Lower leg skin (tissue), 4 donors: Measurements from ENCODE around the gene IPO11. TPM values are rescaled to one million over a fixed set of nuclear protein-coding genes. Genes with fewer than 3 reads are reported as not detected.
"Not testable (repeated sequence)": the region's sequence is repeated elsewhere in the genome, so short reads cannot be mapped to it uniquely, and the experiment has no call there.

ENCODE experiments used
- DNase-seq, 2 donors: peaks; one replicate each; pipeline ENCODE4 v3.0.0-alpha.2; 2019; ENCODE audit warnings: low spot score in 2 of 2
- H3K4me3 ChIP-seq: fragments of 200-600 bp; sonication (generic); 2 replicates; pipeline ENCODE4 v1.5.1; 2017; ENCODE audit warnings: mild to moderate bottlenecking, low read depth; ENCODE audit not compliant: poor library complexity, severe bottlenecking
- CTCF ChIP-seq, 3 donors: fragments of 450-650 bp; IDR thresholded peaks; one replicate each; pipeline ENCODE4 v1.5.1; 2016; ENCODE audit warnings: antibody characterized with exemption in 3 of 3, mild to moderate bottlenecking in 3 of 3, moderate library complexity in 2 of 3
- POLR2A ChIP-seq, 2 donors: fragments of 450-650 bp; IDR thresholded peaks; one replicate each; pipeline ENCODE4 v1.6.1; 2016 to 2017; ENCODE audit warnings: antibody characterized with exemption in 2 of 2, mild to moderate bottlenecking in 1 of 2, moderate library complexity in 1 of 2
- WGBS, 2 donors: methylation state at CpG; one replicate each; pipeline ENCODE4 v1.1.5; 2018; 5-methylcytosine and 5-hydroxymethylcytosine counted together
- intact Hi-C: fragments of 100-400 bp; cut with DNase I; formaldehyde crosslinking; loops from one replicate; pipeline ENCODE4 v1.15.0; 2023; ENCODE audit warnings: low total_unique reads
- total RNA-seq, 4 donors: library from RNA; depleted of rRNA; stranded (reverse); fragments of >200 nt; gene quantifications; one replicate each; pipeline ENCODE4 v1.1.0, GENCODE V29; 2016

IPO11 gene
- total RNA-seq, 4 donors from 2014 or later = 12.9 to 21.8 (median 15.2) TPM

- WGBS, 2 donors = 92 to 98% methylated on average over 4 of the region's 4 CpGs
- H3K4me3 ChIP-seq = no peak overlapping the region
- intact Hi-C loops = no loop called here
- no peak for DNase-seq
- TF ChIP-seq CTCF (IDR thresholded peaks at IDR 0.05) = no peak
- TF ChIP-seq POLR2A (IDR thresholded peaks at IDR 0.05) = no peak
Measured at GRCh38 chr5:62499756-62500155, 87.2 kb downstream of the IPO11 start.

GRCh38 chr5:62502456-62503101 lies 90.0 kb downstream of the IPO11 start:
- no peak for TF ChIP-seq POLR2A (IDR thresholded peaks at IDR 0.05)
- no peak for TF ChIP-seq CTCF (IDR thresholded peaks at IDR 0.05)
- WGBS, 2 donors = 96% methylated on average over 10 of the region's 10 CpGs
- intact Hi-C loops = no loop called here

GRCh38 chr5:62504129-62504528 lies 91.6 kb downstream of the IPO11 start:
- H3K4me3 ChIP-seq = no peak overlapping the region
- TF ChIP-seq POLR2A (IDR thresholded peaks at IDR 0.05) = no peak
- no peak for TF ChIP-seq CTCF (IDR thresholded peaks at IDR 0.05)
- intact Hi-C loops = no loop called here
- DNase-seq = no peak

More at GRCh38 chr5:62502456-62503101, 90.0 kb downstream of the IPO11 start:
- DNase-seq = no peak
- H3K4me3 ChIP-seq = no peak overlapping the region

- 89 to 90% methylated on average over 5 of the region's 5 CpGs for WGBS, 2 donors
- intact Hi-C loops = no loop called here
- DNase-seq = no peak
- TF ChIP-seq CTCF (IDR thresholded peaks at IDR 0.05) (no peak), POLR2A (IDR thresholded peaks at IDR 0.05) (no peak)
- H3K4me3 ChIP-seq = no peak overlapping the region
Measured at GRCh38 chr5:62506659-62507460, 94.3 kb downstream of the IPO11 start.

GRCh38 chr5:62508760-62509159 lies 96.2 kb downstream of the IPO11 start:
- H3K4me3 ChIP-seq, DNase-seq, intact Hi-C loops: not testable (repeated sequence)
- WGBS, 2 donors = 97 to 98% methylated on average over 5 of the region's 5 CpGs

GRCh38 chr5:62509806-62510205 lies 97.2 kb downstream of the IPO11 start:
- 60 to 65% methylated on average over 1 of the region's 1 CpG for WGBS, 2 donors
- H3K4me3 ChIP-seq = no peak overlapping the region
- intact Hi-C loops = no loop called here
- no peak for DNase-seq
- no peak for TF ChIP-seq POLR2A (IDR thresholded peaks at IDR 0.05)
- TF ChIP-seq CTCF (IDR thresholded peaks at IDR 0.05) = no peak

- DNase-seq, H3K4me3 ChIP-seq, intact Hi-C loops: not testable (repeated sequence)
- 100% methylated on average over 3 of the region's 28 CpGs; no CpG with 5 or more reads in 1 of the 2 donors for WGBS, 2 donors
Measured at GRCh38 chr5:62513085-62513484, 100.5 kb downstream of the IPO11 start.
